C4-2B (cell line): ENCODE measurements around the gene B3GNT3.
A peak's percentile ranks its signal among the peaks of the same experiment; 100 is the strongest.
"Not testable (repeated sequence)": the region's sequence is repeated elsewhere in the genome, so short reads cannot be mapped to it uniquely, and the experiment has no call there.

Experiments used
- H3K27ac ChIP-seq: fragments of 450-650 bp; 2 replicates; pipeline ENCODE4 v1.5.1; 2017
- ZFX ChIP-seq: fragments of 450-650 bp; IDR thresholded peaks from 2 replicates; pipeline ENCODE4 v1.6.1; 2017
- TF ChIP-seq, protein P1 (sequence below): fragments of 450-650 bp; conservative IDR thresholded peaks from 2 replicates; pipeline ENCODE4 v1.5.1; 2017; ENCODE audit warnings: mild to moderate bottlenecking

The B3GNT3 gene

DNA sequence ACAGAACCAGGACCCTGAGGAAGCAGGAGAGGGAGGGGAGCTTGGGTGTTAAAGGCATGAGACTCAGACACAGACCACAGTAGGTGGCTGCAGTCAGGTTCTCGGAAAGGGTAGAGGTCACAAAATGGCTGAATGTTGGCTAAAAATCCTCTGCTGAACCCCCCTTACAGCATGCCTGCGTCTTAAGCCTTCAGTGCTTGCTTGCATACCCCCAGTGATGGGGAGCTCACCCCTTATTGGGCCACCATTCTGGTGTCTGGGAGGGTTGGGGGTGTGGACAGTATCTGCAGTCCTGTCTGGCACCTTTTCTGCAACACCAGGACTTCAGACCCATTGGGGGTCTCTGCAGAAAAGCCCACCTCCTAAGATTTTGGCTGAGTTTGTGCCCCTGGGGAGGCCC lies 14.2 kb upstream of the B3GNT3 start:
- TF ChIP-seq ZFX: no peak
- TF ChIP-seq, protein P1, sequence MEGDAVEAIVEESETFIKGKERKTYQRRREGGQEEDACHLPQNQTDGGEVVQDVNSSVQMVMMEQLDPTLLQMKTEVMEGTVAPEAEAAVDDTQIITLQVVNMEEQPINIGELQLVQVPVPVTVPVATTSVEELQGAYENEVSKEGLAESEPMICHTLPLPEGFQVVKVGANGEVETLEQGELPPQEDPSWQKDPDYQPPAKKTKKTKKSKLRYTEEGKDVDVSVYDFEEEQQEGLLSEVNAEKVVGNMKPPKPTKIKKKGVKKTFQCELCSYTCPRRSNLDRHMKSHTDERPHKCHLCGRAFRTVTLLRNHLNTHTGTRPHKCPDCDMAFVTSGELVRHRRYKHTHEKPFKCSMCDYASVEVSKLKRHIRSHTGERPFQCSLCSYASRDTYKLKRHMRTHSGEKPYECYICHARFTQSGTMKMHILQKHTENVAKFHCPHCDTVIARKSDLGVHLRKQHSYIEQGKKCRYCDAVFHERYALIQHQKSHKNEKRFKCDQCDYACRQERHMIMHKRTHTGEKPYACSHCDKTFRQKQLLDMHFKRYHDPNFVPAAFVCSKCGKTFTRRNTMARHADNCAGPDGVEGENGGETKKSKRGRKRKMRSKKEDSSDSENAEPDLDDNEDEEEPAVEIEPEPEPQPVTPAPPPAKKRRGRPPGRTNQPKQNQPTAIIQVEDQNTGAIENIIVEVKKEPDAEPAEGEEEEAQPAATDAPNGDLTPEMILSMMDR: no peak

DNA sequence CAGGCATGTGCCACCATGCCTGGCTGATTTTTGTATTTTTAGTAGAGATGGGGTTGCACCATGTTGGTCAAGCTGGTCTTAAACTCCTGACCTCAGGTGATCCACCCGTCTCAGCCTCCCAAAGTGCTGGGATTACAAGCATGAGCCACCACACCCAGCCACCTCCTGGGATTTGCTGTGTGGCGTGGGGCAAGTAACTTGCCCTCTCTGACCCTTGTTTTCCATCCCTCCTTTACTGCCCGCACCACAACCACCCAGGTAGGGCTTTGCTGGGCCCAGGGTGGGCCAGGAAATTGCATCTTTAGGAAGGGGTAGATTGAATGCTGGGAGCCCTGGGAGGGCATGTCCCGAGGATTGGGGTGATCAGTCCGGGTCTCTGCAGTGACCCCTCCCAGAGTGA lies 11.2 kb upstream of the B3GNT3 start:
- not testable (repeated sequence) for H3K27ac ChIP-seq

More for the DNA sequence above, 14.2 kb upstream of the B3GNT3 start:
- no peak overlapping the region for H3K27ac ChIP-seq

DNA sequence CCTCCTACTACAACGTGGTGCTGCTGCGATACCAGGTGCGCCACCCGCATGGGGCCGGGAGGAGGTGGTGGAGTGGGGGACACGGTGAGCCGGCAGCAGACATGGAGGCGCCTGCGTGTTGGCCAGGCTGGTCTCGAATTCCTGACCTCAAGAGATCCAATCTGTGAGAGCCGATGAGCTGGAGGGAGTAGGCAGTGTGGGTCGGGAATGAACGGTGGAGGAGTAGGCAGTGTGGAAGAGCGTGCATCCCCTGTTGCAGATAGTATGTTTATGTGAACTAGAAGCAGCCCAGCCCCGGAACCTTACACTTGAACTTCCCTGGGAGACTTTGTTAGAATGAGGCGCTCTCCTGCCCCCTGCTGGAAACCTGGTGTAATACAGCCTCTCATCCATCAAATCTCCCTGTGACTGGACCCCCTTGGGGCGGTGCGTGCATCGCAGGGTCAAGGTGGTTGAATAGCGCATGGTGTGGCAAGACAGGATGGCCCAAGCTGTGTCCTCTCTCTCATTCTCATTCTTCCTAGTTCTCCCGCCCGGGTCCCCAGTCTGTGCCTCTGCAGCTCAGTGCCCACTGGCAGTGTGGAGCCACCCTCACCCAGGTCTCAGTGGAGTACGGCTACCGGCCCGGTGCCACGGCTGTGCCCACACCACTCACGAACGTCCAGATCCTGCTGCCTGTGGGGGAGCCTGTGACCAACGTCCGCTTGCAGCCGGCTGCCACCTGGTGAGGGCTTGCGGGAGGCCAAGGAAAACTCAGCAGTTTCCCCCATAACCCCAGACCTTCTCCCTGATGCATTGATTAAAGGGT lies 10.5 kb upstream of the B3GNT3 start:
- TF ChIP-seq ZFX: no peak
- TF ChIP-seq, protein P1: peak; percentile 90
- H3K27ac ChIP-seq: no peak overlapping the region

DNA sequence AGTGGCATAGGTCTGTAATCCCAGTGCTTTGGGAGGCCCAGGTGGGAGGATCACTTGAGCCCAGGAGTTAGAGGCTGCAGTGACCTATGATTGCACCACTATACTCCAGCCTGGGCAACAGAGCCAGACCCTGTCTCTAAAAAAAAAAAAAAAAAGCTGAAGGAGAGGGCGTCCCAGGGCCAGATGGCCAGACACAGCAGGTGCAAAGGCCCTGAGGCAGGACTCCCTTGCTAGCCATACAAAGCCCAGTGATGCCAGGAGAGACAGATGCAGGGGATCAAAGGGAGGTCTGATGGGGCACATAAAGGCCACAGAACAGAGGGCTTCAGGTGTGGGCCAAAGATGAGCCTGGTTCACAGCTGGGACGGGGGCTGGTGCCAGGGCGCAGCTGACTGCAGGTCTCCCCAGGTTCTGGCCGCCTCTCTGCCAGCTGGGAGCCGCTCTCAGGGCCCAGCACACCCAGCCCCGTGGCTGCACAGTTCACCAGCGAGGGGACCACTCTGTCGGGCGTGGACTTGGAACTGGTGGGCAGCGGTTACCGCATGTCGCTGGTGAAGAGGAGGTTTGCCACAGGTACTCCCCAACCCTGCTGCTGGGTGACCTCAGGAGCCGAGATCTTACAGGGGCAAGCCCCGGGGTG lies 7.5 kb upstream of the B3GNT3 start:
- H3K27ac ChIP-seq: no peak overlapping the region
- no peak for TF ChIP-seq ZFX
- TF ChIP-seq, protein P1: no peak

DNA sequence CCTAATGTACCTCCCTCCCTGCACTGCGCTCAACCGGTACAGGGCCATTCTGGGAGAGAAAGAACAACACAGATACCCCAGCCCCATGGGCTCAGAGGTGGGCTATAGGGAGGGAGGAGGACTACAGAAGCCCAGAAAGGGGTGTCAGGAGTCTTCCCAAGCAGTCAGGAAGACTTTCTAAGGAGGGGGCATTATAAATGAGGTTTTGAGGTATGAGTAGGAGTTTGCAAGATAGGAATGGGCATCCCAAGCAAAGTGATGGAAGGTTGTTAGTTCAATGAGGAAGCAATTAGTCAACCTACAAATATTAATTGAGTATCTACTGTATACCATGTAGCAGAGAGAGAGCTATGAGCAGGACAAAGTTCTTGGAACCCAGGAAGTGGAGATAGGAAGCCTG lies 6.3 kb upstream of the B3GNT3 start:
- TF ChIP-seq, protein P1: no peak
- no peak for TF ChIP-seq ZFX
- no peak overlapping the region for H3K27ac ChIP-seq

DNA sequence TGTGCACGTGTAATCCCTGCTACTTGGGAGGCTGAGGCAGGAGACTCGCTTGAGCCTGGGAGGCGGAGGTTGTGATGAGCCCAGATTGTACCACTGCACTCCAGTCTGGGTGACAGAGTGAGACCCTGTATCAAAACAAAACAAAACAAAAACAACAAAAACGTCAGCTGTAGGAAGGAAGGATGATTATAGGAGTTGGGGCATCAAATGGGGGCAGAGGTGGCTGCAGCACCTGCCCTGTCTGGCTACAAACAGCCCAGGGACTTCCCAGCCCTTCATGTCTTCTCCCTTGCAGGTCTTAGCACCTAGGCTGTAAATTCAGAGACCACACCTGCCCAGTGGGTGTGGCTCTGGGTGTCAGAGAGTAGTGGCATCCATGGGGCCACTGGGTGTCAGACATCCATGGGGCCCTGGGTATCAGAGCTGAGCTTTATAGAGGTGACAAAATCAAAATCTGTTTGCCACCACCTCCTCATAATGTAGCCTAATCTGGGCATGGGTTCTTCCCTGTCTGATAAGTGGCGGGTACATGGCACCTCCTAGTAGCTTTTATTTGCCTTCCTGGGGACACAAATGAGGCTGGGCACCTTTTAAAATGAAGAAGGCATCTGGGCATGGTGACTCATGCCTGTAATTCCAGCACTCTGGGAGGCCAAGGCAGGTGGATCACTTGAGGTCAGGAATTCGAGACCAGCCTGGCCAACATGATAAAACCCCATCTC lies 4.7 kb upstream of the B3GNT3 start:
- no peak for TF ChIP-seq ZFX

DNA sequence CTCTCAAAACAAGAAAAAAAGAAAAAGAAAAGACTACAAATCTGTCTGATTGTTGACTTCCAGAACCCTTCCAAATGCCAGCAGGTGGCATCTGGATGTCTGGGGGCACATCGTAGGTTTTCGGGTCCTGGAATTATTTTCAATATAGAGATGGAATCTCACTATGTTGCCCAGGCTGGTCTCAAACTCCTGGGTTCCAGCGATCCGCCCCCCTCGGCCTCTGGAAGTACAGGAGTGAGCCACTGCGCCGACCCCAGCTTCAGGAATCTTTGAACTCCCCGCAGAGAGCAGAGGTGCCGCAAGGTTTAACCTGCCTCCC lies 567 bp upstream of the B3GNT3 start:
- no peak overlapping the region for H3K27ac ChIP-seq
- TF ChIP-seq ZFX: no peak
- TF ChIP-seq, protein P1: no peak

More for the DNA sequence above, 4.7 kb upstream of the B3GNT3 start:
- peak overlapping the region; percentile 12; the same call in 1 of the 2 replicates for H3K27ac ChIP-seq

DNA sequence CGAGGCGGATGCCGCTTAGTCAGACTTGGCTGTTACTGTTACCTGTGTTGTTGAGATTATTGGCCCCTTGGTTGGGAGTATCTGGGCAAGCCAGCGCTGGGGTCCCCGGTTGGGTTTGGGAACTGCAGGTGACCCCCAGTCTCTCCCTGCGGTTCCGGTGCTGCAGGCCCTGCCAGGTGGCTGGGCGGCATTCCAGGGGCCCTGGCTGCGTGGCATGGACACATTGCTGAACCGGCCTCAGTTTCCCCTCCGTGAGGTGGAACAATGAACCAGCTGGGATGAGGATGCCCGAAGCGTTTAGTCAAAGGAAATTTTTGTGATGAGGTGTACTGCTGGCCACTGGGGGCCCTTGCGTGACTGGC lies 538 bp downstream of the B3GNT3 start:
- no peak for TF ChIP-seq ZFX
- TF ChIP-seq, protein P1: no peak
- H3K27ac ChIP-seq: no peak overlapping the region
